ENCODE results near the gene R3HDM1.

The R3HDM1 gene

DNA sequence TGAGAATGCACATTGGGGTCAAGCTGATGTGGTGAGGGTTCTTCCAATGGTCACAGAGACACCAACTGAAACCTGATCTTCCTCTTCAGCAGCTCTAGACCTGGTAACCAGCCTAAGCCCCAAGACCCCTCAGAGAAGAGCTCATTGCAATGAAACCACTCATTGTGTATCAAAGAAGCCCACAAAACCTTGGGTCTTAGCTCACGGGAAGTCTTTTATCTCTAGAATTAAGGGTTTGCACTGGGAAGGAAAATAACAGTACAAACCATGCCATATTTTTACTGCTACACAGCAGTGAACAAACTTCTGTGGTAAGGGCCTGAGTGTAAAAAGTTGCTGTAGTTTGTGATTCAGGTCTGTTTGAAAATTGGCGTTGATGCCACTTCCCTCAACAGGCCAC lies 201.8 kb downstream of the R3HDM1 start:
- DNase-seq: no peak

DNA sequence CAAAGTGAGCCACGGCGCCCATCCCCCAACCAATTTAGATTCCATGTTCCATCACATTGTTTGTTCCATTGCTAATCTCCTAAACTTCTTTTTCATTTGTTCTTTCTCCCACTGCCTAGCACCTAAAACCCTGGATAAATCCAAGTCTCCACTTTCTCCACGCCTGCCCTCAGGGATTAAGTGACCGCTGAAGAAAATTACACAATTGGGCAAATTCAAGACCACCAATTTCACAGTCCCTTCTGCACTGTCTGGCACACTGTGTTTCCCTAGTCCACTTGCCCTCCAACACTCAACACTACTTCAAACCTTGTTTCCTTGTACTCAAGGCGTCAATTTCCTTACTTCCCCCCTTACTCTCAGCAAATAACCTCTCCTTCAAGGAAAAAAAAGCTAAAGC lies 205.3 kb downstream of the R3HDM1 start:
- DNase-seq: no peak

DNA sequence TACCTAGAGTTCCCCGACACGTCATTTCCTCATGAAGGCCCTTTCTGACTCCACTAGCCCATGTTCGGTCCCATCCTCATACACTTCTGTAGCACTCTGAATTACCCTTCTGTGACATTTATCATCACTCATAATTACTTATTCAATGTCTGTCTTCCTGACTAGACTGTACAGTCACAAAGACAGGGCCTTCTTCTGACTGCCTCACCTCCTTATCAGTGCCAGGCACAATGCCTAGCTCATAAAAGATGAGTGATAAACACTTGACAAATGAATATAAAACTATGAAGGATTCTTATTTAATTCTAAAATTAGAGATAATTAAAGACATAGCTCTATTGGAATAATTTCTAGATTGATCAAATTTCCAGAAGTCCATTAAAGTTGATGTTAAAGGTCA lies 208.9 kb downstream of the R3HDM1 start:
- no peak for DNase-seq

DNA sequence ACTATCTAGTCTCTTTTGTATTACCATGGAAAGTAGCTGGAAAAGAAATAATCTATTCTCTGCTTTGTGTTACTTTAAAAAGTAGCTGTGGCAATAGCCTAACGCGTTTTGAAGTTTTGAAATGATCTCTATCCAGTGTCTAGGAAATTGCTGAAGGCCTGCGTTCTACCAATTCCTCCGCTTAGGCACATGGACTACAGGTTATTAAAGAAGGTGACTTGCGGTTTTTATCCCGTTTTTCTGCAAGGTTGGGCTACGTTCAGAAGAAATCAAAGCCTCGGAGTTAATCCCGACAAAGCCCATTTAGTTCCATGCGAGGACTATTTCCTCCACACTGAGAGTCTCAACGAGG lies 209.7 kb downstream of the R3HDM1 start:
- DNase-seq: no peak

DNA sequence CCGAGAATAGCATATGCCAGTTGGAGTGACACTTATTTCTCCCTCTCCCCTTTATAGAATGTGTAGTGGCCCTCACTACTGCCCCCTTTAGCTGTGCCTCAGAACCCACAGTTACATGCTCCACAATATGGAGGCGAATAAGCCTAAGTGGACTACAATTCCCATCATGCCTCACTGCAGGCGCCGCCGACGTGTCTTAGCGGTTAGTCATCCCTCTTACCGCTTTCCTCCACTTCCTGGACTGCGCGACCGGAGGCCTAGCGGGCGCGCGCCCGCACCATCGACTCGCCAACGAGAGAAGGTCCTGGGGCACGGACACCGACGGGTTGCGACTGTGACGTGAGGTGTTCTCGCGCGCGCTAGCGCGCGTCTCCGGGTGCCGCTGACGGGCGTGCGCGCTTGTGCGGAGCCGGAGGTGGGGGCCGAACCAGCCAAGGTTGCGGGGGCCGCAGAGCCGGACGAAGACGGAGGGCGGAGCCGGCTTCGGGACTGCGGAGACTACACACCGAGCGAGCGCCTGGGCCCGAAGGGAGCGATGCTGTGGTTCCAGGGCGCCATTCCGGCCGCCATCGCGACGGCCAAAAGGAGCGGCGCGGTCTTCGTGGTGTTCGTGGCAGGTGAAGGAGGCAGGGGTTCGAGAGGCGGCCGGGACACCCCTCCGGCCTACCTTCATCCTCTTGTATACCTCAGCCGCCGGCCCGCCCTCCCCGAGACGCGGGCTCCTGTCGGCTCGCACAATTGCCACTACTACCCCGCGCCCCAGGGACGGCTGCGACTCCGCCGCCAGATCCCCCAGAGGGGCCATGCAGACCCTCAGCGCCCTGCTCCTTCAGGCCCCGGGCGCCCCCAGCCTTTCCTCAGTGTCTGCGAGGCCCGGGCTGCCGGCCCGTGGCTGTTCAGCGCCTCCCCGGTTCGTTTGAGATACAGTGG lies 210.4 kb downstream of the R3HDM1 start, which contains the start of gene UBXN4:
Gene UBXN4 (plus strand): TSS at position 461 of the 930 bp plus-strand sequence. CDS start 75 bp downstream, at position 536.
- DNase-seq: peak; percentile 94

DNA sequence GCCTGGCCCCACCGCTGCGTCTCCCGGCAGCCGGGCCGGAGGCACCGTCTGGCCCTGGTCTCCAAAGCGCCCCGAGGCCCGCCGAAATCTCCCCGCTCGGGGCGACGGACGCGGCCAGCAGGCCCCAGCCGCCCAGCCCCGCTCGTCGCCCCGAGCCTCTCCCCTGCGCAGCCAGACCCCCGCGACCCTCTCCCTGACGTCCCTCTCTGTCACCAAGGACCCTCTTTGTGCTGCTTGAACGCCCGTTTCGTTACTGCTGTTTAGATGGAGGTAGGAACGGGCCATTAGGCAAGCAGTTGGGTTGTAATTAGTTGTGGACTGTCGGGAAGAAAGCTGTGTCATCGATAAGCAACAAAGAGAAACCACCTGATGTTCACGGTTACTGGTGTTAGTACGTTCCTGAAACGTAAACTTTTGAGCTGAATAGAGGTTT lies 211.1 kb downstream of the R3HDM1 start:
- DNase-seq: no peak

DNA sequence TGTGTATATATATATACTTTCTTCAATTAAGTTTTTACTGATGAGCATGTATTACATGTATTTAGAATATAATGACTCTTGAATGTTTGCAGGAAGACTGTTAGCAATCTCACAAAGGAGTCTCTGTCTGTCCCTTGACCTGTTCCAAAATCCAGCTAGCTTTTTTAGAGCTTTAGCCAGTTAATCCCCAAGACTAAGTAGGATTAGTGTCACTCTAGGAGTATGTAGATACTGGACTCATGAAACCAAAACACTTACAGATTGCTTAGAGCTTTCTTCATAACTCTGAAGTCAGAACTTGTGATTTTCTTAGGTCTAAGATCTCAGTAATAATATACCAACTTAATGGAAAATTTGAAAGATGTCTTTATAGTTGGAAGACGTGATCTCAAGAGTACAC lies 212.6 kb downstream of the R3HDM1 start:
- DNase-seq: no peak

DNA sequence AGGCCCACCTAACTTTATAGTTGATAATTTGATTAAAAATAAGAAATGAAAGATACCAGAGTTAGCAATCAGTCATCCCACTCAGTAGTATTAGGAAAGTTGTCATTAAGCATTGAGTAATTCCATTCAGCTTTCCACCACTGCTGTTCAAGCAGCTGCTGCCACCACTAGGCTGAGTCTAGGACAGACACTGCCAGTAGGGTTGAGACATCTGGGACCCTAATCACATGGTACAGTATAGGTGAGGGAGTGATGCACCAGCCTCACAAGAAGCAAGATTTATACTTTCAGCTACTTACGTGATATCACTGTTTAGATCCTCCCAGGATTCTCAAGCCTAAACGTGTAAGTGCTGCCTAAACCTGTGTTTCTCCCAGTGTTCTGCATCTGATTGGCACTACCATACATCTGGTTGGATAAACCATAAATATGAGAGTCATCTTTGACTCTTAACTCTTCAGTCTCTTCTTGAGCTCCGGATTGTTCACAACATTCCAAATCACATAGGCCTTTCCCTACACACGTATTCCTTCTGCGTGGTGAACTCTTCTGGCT lies 213.6 kb downstream of the R3HDM1 start:
- DNase-seq: no peak

DNA sequence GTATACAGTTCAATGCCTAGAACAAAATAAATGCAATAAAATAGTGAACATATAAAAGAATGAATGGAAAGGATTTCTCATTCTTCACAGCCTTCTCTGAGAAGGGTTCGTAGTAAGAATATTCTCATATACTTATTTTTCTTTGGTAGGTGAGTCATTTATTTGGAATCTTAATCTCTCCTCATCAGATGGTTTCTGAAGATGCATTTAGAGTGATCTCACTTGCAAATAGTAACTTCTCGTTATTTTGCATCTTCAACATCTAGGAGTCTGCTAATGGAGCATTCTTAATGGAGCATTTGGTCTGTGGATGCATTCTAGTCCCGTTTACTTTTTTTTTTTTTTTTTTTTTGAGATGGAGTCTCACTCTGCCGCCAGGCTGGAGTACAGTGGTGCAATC lies 214.3 kb downstream of the R3HDM1 start:
- no peak for DNase-seq

DNA sequence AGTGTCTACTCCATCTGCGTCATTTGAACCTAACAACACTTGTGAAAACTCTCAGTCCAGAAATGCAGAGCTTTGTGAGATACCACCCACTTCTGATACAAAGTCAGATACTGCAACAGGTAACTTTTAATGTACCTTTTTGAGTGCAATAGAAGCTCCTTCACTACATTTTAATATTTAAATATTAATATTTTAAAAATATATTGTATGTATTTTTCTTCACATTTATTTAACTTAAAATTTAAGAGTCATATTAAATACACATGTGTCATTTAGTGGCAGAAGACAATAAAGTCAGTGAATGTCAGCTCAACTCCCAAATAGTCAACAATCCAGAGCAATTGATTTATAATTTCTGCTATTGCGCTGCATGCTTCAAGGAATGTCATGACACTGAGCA lies 224.3 kb downstream of the R3HDM1 start:
- no peak for DNase-seq

DNA sequence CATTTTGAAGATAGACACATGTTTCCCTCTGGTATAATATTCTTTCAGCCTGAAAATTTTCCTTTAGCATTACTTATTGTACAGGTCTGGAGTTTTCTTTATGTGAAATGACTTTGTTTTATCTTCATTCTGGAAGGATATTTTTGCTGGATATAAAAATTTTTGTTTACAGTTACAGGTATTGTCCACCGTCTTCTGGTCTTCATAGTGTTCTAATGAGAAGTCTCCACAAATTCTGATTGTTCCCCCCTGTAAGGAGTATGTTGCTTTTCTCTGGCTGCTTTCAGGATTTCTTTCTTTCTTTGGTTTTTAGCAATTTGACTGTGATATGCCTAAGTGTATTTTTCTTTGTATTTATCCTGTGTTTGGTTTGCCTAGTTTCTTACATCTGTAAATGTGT lies 225.4 kb downstream of the R3HDM1 start:
- DNase-seq: no peak

DNA sequence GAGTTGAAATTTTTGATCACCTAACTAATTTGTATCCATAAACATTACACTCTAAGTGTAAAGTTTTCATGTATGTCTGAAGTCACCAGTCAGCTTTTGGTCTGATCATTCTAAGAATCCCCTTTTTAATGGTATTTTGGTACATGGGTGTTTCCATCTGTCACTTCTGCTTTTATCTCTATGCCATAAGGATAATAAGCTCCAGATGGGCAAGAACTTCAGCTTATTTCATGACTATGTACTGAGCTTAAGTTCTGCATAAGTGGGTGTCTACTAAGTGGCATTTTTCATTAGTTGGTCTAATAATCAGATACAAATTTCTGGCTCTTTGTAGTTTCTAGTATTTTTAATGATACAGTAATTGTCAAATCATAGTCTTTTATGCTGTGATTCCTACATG lies 230.7 kb downstream of the R3HDM1 start:
- DNase-seq: no peak

DNA sequence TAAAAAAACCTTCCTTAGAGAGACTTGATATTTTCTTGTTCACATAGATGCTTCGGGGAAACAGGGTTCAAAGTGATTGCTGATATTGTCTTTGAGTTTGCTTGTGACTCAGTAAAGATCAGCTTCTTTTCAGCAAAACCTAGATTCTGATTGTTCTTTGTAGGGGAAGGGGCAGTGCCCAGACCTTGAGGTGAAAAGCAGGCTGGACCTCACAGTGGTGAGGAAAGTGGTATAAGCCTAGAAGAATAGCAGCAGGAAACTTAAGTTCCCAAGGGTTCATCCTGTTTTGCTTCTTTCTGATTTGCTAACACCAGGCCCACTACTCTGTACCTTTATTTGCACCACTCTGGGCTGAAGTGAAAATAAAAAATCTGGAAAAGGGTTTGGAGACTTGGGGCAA lies 231.2 kb downstream of the R3HDM1 start:
- DNase-seq: no peak

DNA sequence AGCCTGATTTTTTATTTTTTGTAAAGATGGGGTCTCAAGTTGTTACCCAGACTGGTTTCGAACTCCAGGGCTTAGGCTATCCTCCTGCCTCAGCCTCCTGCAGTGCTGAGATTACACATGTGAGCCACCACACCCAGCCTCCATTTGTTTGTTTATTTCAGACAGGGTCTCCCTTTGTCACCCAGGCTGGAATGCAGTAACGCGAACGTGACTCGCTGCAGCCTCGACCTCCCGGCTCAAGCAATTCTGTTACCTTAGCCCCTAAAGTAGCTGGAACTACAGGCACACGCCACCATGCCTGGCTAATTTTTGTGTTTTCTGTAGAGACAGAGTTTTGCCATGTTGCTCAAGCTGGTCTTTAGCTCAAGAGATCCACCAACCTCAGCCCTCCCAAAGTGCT lies 237.6 kb downstream of the R3HDM1 start:
- DNase-seq: no peak

DNA sequence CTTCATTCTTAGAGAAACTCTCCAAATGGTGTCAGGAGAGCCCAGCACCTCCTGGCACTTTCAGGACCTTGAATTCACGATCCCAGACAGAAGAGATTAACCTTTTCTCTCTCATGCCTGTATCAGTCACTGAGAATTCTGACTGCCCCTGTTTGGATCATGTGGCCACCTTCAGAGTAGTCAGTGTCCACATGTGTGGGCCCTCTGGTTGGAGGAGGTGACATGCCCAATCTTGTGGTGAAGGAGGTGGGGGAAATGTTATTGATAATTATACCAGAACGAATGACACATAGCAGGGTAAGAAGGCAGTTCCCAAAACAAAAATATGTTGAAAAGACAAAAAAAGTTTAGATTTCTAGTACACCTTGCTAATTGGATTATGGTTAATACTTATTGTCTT lies 242.0 kb downstream of the R3HDM1 start:
- DNase-seq: no peak

DNA sequence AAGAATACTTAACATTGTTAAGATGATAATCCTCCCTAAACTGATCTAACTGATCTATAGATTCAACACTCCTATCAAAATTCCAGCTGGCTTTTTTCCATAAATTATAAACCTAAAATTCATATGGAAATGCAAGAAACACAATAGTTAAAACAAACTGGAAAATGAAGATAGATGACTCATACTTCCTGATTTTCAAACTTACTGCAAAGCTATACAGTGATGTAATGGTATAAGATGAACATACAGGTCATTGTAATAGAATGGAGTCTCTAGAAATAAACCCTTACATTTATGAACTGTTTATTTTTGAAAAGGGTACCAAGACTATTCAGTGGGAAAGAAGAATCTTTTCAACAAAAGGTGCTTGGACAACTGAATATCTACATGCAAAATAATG lies 242.6 kb downstream of the R3HDM1 start:
- no peak for DNase-seq
